ENCODE measurements around the gene DPYSL5. TPM values are rescaled to one million over a fixed set of nuclear protein-coding genes. Genes with fewer than 3 reads are reported as not detected.

The DPYSL5 gene
- total RNA-seq, 4 donors from 2014 or later: 0.40 to 2.4 TPM; not detected in 2

- WGBS, 2 donors (ENCODE audit: low coverage in 1 of 2): 34 to 58% methylated on average over 3 of the region's 3 CpGs
- no peak for TF ChIP-seq CTCF (IDR thresholded peaks at IDR 0.05)
- TF ChIP-seq POLR2AphosphoS5 (IDR thresholded peaks at IDR 0.05): no peak
- no peak for TF ChIP-seq POLR2A (IDR thresholded peaks at IDR 0.05)
- TF ChIP-seq EP300 (IDR thresholded peaks at IDR 0.05): no peak
- no peak for ATAC-seq
- Histone ChIP-seq H3K27me3 (peaks cover 69% of the 10 kb centered on the region), H3K4me3 (no peak overlapping the region), H3K4me1 (peaks cover 0 to 8% (median 0%) of the 10 kb centered on the region in 3 donors), H3K27ac (no peak overlapping the region), H3K36me3 (no peaks in the 10 kb centered on the region), H3K9me3 (no peaks in the 10 kb centered on the region)
These were observed 109.6 kb downstream of the DPYSL5 start for GRCh38 chr2:26957534-26957933.

- no peak for ATAC-seq
- Histone ChIP-seq H3K27ac (no peak overlapping the region), H3K36me3 (no peaks in the 10 kb centered on the region), H3K27me3 (peaks cover 62% of the 10 kb centered on the region), H3K4me1 (peaks cover 0 to 8% (median 0%) of the 10 kb centered on the region in 3 donors), H3K9me3 (no peaks in the 10 kb centered on the region), H3K4me3 (no peak overlapping the region)
- TF ChIP-seq POLR2AphosphoS5 (IDR thresholded peaks at IDR 0.05): no peak
- TF ChIP-seq EP300 (IDR thresholded peaks at IDR 0.05): no peak
- no peak for TF ChIP-seq POLR2A (IDR thresholded peaks at IDR 0.05)
- TF ChIP-seq CTCF (IDR thresholded peaks at IDR 0.05): no peak
- no CpG with 5 or more reads among the region's 2 CpGs for WGBS, 2 donors (ENCODE audit: low coverage in 1 of 2)
These were observed 111.4 kb downstream of the DPYSL5 start for GRCh38 chr2:26959331-26959730.

GRCh38 chr2:26964446-26965130 is 116.7 kb downstream of the DPYSL5 start:
- Histone ChIP-seq H3K4me1 (peaks cover 0 to 9% (median 0%) of the 10 kb centered on the region in 3 donors), H3K4me3 (no peak overlapping the region), H3K27me3 (peaks cover 16% of the 10 kb centered on the region), H3K9me3 (no peaks in the 10 kb centered on the region), H3K36me3 (no peaks in the 10 kb centered on the region), H3K27ac (no peak overlapping the region)
- 45 to 47% methylated on average over 3 of the region's 3 CpGs for WGBS, 2 donors (ENCODE audit: low coverage in 1 of 2)
- no peak for TF ChIP-seq CTCF (IDR thresholded peaks at IDR 0.05)
- TF ChIP-seq POLR2AphosphoS5 (IDR thresholded peaks at IDR 0.05): no peak
- TF ChIP-seq EP300 (IDR thresholded peaks at IDR 0.05): no peak
- TF ChIP-seq POLR2A (IDR thresholded peaks at IDR 0.05): no peak
- no peak for ATAC-seq

- no peaks in the 10 kb centered on the region for H3K9me3 ChIP-seq
- TF ChIP-seq POLR2AphosphoS5 (IDR thresholded peaks at IDR 0.05) (no peak), POLR2A (IDR thresholded peaks at IDR 0.05) (no peak), EP300 (IDR thresholded peaks at IDR 0.05) (no peak), CTCF (IDR thresholded peaks at IDR 0.05) (no peak)
- H3K4me1 ChIP-seq: peaks cover 0 to 30% (median 12%) of the 10 kb centered on the region in 3 donors
- no peak for ATAC-seq
- H3K27ac ChIP-seq: no peak overlapping the region
- H3K36me3 ChIP-seq: no peaks in the 10 kb centered on the region
- no peak overlapping the region for H3K4me3 ChIP-seq
- WGBS, 2 donors (ENCODE audit: low coverage in 1 of 2): 70 to 72% methylated on average over 3 of the region's 3 CpGs
- H3K27me3 ChIP-seq: no peaks in the 10 kb centered on the region
These were observed 120.1 kb downstream of the DPYSL5 start for GRCh38 chr2:26968001-26968400.
